ES-I3 (cell line): ENCODE measurements around the gene ARHGEF4.

Source experiments
- H3K36me3 ChIP-seq: 2 replicates; pipeline ENCODE4 v1.6.1; 2013; ENCODE audit warnings: mild to moderate bottlenecking, low read length, control low read depth, moderate library complexity; ENCODE audit not compliant: insufficient read depth
- H3K4me1 ChIP-seq: 2 replicates; pipeline ENCODE4 v1.6.1; 2013; ENCODE audit warnings: mild to moderate bottlenecking, control low read depth, low read length; ENCODE audit not compliant: insufficient read depth
- H3K9ac ChIP-seq: 2 replicates; pipeline ENCODE4 v1.6.1; 2013; ENCODE audit warnings: low read depth, mild to moderate bottlenecking, low read length, moderate library complexity
- H3K9me3 ChIP-seq: 2 replicates; pipeline ENCODE4 v1.6.1; 2013; ENCODE audit warnings: mild to moderate bottlenecking, low read length, moderate library complexity; ENCODE audit not compliant: control insufficient read depth, insufficient read depth

The ARHGEF4 gene

DNA sequence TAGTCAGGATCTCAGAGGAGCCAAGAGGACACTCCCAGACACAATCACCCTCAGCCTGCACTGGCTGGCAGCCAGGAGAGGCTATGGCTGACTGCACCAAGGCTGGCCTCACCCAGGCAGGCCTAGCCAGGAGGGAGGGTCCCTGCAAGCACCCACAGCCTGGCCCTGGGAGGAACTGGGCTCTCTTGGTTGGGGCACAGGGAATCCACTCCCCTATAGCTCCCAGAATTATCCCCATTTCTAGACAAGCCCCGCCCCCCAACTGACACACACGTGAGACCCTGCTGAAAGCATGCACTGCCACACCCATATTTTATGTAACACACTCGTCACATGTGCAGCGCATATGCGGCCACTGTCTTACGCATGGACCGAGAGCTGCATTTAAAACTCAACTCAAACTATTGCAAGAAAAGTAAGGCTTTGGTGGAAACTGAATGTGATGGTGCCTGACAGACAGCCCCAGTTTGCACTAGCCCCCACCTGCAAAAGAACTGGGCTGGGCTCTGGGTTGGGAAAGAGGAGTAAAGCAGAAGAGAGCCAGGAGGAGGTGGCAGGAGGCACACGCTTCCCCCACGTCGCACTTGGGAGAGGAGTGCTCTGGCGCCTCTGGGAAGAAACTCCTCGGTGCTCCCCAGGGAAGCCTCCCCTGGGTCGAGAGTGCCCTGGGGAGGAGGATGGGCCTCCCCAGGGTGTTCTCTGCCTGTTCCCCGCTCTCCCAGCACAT, 28.9 kb upstream of the ARHGEF4 start:
- H3K36me3 ChIP-seq: no peaks in the 10 kb centered on the region
- H3K4me1 ChIP-seq: peaks cover 7% of the 10 kb centered on the region; the same call in 1 of the 2 replicates
- no peaks in the 10 kb centered on the region for H3K9me3 ChIP-seq
- no peak overlapping the region for H3K9ac ChIP-seq

DNA sequence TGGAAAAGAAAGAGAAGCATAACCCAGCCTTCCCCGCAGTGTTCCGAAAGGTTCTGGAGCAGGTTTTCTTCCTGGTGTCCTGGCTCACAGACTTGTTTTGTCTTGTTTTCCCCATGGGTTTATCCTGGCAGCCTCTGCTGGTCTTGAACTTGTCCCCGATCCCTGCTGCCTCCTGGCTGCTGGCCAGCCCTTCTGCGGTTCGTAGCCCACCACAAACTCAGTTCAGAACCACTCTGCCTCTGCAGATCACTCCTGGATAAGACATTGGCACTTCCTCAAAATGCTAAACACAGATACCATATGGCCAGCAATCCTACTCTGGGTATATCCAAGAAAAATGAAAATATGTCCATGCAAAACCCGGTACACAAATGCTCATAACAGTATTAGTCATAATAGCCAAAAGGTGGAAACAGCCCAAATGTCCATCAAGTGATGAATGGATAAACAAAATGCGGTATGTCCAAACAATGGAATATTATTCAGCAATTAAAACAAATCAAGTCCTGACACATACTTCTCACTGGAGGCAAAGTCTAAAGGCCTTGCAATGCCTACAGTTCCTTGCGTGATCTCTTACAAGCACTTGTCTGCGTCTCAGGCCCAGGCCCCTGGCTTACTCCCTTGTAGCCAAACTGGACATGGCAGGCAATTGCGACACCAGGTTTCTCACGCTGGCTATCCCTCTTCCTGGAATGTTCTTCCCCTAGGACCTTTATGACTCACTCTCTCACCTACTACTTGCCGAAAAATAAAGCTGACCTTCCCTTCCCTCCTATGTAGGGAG, 28.0 kb upstream of the ARHGEF4 start:
- Histone ChIP-seq H3K4me1 (peaks cover 7% of the 10 kb centered on the region; the same call in 1 of the 2 replicates), H3K36me3 (no peaks in the 10 kb centered on the region), H3K9ac (no peak overlapping the region), H3K9me3 (no peaks in the 10 kb centered on the region)

- Histone ChIP-seq H3K4me1 (peaks cover 7% of the 10 kb centered on the region; the same call in 1 of the 2 replicates), H3K9me3 (no peaks in the 10 kb centered on the region), H3K9ac (no peak overlapping the region), H3K36me3 (no peaks in the 10 kb centered on the region)
These were observed 26.2 kb upstream of the ARHGEF4 start for GRCh38 chr2:130810490-130810889.

- H3K36me3 ChIP-seq: no peaks in the 10 kb centered on the region
- no peaks in the 10 kb centered on the region for H3K9me3 ChIP-seq
- H3K9ac ChIP-seq: no peak overlapping the region
- H3K4me1 ChIP-seq: no peaks in the 10 kb centered on the region; the same call in 1 of the 2 replicates
These were observed 23.0 kb upstream of the ARHGEF4 start for GRCh38 chr2:130813722-130814121.

GRCh38 chr2:130814931-130815680, 21.6 kb upstream of the ARHGEF4 start:
- H3K9ac ChIP-seq: no peak overlapping the region
- no peaks in the 10 kb centered on the region for H3K36me3 ChIP-seq
- peaks cover 10% of the 10 kb centered on the region for H3K4me1 ChIP-seq
- H3K9me3 ChIP-seq: no peaks in the 10 kb centered on the region

GRCh38 chr2:130818809-130819208, 17.9 kb upstream of the ARHGEF4 start:
- no peak overlapping the region for H3K9ac ChIP-seq
- no peaks in the 10 kb centered on the region for H3K36me3 ChIP-seq
- H3K4me1 ChIP-seq: peaks cover 22% of the 10 kb centered on the region
- no peaks in the 10 kb centered on the region for H3K9me3 ChIP-seq

DNA sequence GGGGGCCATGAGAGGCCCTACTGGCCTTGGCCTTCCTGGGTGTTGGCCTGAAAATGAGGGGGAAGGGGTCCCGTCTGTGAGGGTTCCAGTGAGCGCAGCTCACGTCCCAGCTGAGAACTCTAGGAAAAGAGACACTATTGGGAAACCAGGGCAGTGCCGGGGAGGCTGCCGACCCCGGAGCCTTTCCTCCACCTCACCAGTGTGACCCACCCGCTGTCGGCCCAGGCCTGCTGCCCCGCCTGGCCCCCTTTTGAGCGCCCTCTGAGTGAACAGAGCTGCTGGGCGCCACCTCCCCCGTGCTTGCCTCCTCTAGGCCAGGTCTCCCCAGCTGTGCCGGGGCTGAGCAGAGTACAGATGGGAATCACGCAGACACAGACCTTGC, 17.5 kb upstream of the ARHGEF4 start:
- Histone ChIP-seq H3K9me3 (no peaks in the 10 kb centered on the region), H3K9ac (no peak overlapping the region), H3K36me3 (no peaks in the 10 kb centered on the region), H3K4me1 (peaks cover 25% of the 10 kb centered on the region)

- Histone ChIP-seq H3K4me1 (peaks cover 28% of the 10 kb centered on the region), H3K9ac (no peak overlapping the region; the same call in 1 of the 2 replicates), H3K9me3 (no peaks in the 10 kb centered on the region), H3K36me3 (no peaks in the 10 kb centered on the region)
These were observed 17.0 kb upstream of the ARHGEF4 start for GRCh38 chr2:130819608-130820278.

DNA sequence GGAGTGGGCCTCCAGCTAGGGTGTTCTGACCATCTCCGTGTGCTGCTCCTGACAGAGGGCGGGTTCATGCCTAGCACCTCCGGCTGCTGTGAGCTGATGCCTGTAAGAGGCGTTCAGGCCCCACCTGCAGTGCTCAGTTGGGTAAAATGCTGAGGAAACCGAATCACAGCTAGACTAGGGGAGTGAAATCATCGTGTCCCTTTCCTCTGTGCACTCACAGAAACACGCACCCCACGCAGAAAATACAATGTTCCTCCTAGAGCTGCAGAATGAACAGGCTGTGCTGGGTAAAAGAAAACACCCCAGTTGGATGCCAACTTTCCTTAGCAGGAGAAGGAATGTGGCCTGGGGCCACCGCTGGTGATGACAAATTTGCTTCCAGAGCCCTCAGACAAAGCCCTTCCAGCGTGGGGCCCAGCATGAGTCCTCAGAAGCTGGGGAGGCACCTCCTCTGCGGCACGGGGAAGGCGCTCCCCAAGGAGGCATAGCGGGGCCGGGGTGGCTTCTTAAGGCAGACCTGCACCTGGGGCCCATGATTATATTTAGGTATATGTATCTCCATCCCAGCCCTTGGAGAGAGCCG, 16.3 kb upstream of the ARHGEF4 start:
- peaks cover 28% of the 10 kb centered on the region for H3K4me1 ChIP-seq
- H3K9ac ChIP-seq: no peak overlapping the region
- H3K36me3 ChIP-seq: no peaks in the 10 kb centered on the region
- H3K9me3 ChIP-seq: no peaks in the 10 kb centered on the region

- Histone ChIP-seq H3K36me3 (no peaks in the 10 kb centered on the region), H3K9ac (no peak overlapping the region), H3K9me3 (no peaks in the 10 kb centered on the region), H3K4me1 (peaks cover 33% of the 10 kb centered on the region)
These were observed 14.8 kb upstream of the ARHGEF4 start for GRCh38 chr2:130821867-130822266.

DNA sequence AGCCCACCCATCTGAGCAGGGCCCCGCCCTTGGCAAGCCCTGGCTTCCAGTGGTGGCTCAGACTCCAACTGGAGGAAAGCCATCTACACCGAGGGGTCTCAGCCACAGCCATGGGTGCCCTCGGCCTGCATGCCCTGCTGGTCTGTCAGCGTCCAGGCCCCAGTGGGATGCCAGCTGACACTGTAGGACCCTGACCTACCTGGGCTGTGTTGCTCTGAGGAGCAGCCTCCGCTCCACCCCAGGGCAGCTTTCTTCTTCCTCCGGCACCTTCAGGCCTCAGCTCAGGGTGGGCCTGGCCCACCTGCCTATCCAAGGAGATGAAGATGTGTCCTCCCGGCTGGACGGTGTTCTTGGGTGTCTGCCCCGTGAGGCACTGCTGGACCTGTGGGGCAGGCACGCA, 13.9 kb upstream of the ARHGEF4 start:
- no peaks in the 10 kb centered on the region for H3K9me3 ChIP-seq
- H3K36me3 ChIP-seq: no peaks in the 10 kb centered on the region
- H3K4me1 ChIP-seq: peaks cover 40% of the 10 kb centered on the region
- no peak overlapping the region for H3K9ac ChIP-seq

DNA sequence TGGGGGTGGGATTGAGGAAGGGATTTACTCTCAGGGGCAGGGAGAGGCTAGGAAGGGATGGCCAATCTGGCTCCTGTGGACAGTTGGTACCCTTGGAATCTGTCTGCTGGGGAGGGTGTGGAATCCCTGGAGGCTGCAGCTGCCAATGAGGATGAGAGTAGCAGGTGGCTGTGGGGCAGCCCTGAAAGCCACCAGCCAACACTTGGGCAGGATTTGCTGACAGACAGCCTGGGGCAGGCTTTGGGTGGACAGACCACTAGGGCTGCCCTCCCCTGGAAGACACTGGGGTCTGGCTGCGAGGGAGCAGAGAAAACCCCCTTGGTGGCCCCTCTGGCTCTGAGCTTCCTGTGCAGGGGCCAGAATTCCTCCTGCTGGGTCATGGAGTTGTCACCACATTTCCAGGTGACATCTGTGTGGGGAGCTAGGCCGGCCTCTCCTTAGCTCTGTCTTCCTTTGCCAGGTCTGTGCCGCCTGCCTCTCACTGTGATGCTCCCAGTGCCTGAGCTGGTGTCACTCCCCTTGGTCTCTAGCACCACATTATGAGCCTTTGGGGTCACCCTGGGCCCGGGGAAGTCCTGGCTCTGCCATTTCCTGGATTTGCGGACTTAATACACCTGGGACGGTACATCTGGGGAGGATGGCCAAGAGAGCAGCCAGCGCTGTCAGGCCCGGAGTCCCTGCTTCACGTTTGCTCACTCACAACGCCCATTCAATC, 13.4 kb upstream of the ARHGEF4 start:
- no peaks in the 10 kb centered on the region for H3K9me3 ChIP-seq
- H3K9ac ChIP-seq: no peak overlapping the region
- H3K36me3 ChIP-seq: no peaks in the 10 kb centered on the region
- peaks cover 44% of the 10 kb centered on the region for H3K4me1 ChIP-seq

DNA sequence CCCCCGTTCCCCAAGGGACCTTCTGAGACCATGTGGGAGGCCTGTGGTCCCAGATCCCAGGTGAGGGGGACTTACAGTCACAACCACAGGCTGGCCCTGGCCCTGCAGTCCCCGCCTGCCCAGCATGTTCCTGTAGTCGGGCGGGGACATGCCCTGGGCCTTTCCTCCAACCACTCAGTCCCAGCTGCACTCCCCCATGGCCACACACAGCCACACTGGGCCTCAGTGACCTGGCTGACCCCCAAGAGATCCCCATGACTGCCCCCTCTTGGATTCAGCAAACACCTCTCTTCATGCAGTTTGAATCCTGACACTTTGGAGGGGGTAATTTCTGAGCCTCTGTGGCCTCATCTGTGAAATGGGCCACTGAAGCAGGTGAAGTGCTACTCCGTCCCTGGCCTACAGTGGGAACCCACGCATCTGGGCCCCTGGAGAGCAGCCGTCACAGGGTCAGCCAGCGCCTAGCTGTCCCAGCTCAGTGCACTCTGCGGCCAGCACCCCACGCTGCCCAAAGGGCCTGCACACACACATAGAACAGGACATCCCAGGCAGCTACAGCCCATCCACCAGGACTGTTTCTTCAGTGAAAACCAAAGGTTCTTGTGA, 12.7 kb upstream of the ARHGEF4 start:
- Histone ChIP-seq H3K9ac (no peak overlapping the region), H3K36me3 (no peaks in the 10 kb centered on the region), H3K9me3 (no peaks in the 10 kb centered on the region), H3K4me1 (peaks cover 51% of the 10 kb centered on the region)
